IMR-90 (cell line): ENCODE measurements around the gene ADARB2. TPM values are rescaled to one million over a fixed set of nuclear protein-coding genes. Genes with fewer than 3 reads are reported as not detected.

Experiments
- ATAC-seq: fragments of 200-7000 bp; cut with Tn5 transposase; 2 replicates; pipeline ENCODE4 v1.9.1; 2020; ENCODE audit warnings: low read depth, mild to moderate bottlenecking, moderate library complexity
- BruUV-seq: library from RNA; stranded (reverse); fragments of 400-500 nt; replicated peaks from 2 replicates; lab custom pipeline; 2021; lab: Mats Ljungman, UMichigan
- CTCF ChIA-PET: fragments of 300-600 bp; formaldehyde crosslinking; extraction: SDS; loops from one replicate; lab custom pipeline; 2021; ENCODE audit warnings: antibody characterized with exemption; lab: Yijun Ruan, JAX
- POLR2A ChIA-PET: fragments of 300-600 bp; sonication (Branson Sonifier 250); formaldehyde crosslinking; loops from one replicate; lab custom pipeline; 2022; ENCODE audit warnings: antibody characterized with exemption; ENCODE audit not compliant: unreplicated experiment; lab: Charles Lee
- DNase-seq: peaks from one replicate; pipeline ENCODE4 v3.0.0; 2013
- H2AFZ ChIP-seq: replicated peaks from 2 replicates; pipeline ENCODE3; 2013; ENCODE audit warnings: low read length, mild to moderate bottlenecking; ENCODE audit not compliant: poor library complexity
- H2AK5ac ChIP-seq: 2 replicates; pipeline ENCODE4 v1.6.1; 2013; ENCODE audit warnings: low read depth, low read length, inconsistent platforms
- H2AK9ac ChIP-seq: replicated peaks from 2 replicates; pipeline ENCODE3; 2013; ENCODE audit warnings: mild to moderate bottlenecking, low read depth, low read length, moderate library complexity; ENCODE audit not compliant: poor library complexity
- H2BK120ac ChIP-seq: 2 replicates; pipeline ENCODE4 v1.6.1; 2013; ENCODE audit warnings: low read depth, low read length, inconsistent platforms
- H2BK15ac ChIP-seq: 3 replicates; pipeline ENCODE4 v1.6.1; 2013; ENCODE audit warnings: low read depth, low read length, inconsistent platforms
- H2BK20ac ChIP-seq: 2 replicates; pipeline ENCODE4 v1.6.1; 2013; ENCODE audit warnings: low read depth, mild to moderate bottlenecking, inconsistent platforms, low read length, moderate library complexity
- H2BK5ac ChIP-seq: 2 replicates; pipeline ENCODE4 v1.6.1; 2013; ENCODE audit warnings: mild to moderate bottlenecking, low read depth, low read length, inconsistent platforms; ENCODE audit not compliant: poor library complexity, severe bottlenecking
- H3K14ac ChIP-seq: replicated peaks from 2 replicates; pipeline ENCODE4 v1.6.1; 2013; ENCODE audit warnings: low read depth, low read length, inconsistent platforms
- H3K18ac ChIP-seq: 2 replicates; pipeline ENCODE4 v1.6.1; 2013; ENCODE audit warnings: low read depth, low read length, control low read depth
- H3K23ac ChIP-seq: 2 replicates; pipeline ENCODE4 v1.6.1; 2013; ENCODE audit warnings: low read depth, low read length, inconsistent platforms
- H3K27ac ChIP-seq: 2 replicates; pipeline ENCODE4 v1.5.1; 2013; ENCODE audit warnings: mild to moderate bottlenecking, control low read depth, low read length; ENCODE audit not compliant: insufficient read depth
- H3K27me3 ChIP-seq: 2 replicates; pipeline ENCODE4 v1.6.1; 2013; ENCODE audit warnings: low read length; ENCODE audit not compliant: control insufficient read depth, insufficient read depth
- H3K36me3 ChIP-seq: 2 replicates; pipeline ENCODE4 v1.6.1; 2013; ENCODE audit warnings: low read length, mixed read lengths; ENCODE audit not compliant: control insufficient read depth, insufficient read depth
- H3K4ac ChIP-seq: 2 replicates; pipeline ENCODE4 v1.6.1; 2013; ENCODE audit warnings: low read depth, low read length, inconsistent platforms
- H3K4me1 ChIP-seq: 2 replicates; pipeline ENCODE4 v1.6.1; 2013; ENCODE audit warnings: low read length, mixed read lengths; ENCODE audit not compliant: control insufficient read depth, insufficient read depth
- H3K4me2 ChIP-seq: 2 replicates; pipeline ENCODE4 v1.6.1; 2013; ENCODE audit warnings: low read depth, mild to moderate bottlenecking, control low read depth, low read length, moderate library complexity
- H3K4me3 ChIP-seq: 2 replicates; pipeline ENCODE4 v1.5.1; 2013; ENCODE audit warnings: low read depth, mild to moderate bottlenecking, control low read depth, low read length, moderate library complexity; ENCODE audit not compliant: insufficient read depth
- H3K56ac ChIP-seq: 2 replicates; pipeline ENCODE4 v1.6.1; 2013; ENCODE audit warnings: low read length, inconsistent platforms; ENCODE audit not compliant: insufficient read depth; ENCODE audit errors: extremely low read depth
- H3K79me1 ChIP-seq, 2 experiments: 2 replicates each; pipeline ENCODE4 v1.6.1; 2013; ENCODE audit warnings: low read length in 2 of 2, inconsistent platforms in 1 of 2, low read depth in 1 of 2
- H3K9ac ChIP-seq: 2 replicates; pipeline ENCODE4 v1.6.1; 2013; ENCODE audit warnings: low read depth, low read length, control low read depth
- H3K9me1 ChIP-seq: 2 replicates; pipeline ENCODE4 v1.6.1; 2013; ENCODE audit warnings: low read length, inconsistent platforms; ENCODE audit not compliant: insufficient read depth
- H3K9me3 ChIP-seq: 2 replicates; pipeline ENCODE4 v1.6.1; 2013; ENCODE audit warnings: low read length; ENCODE audit not compliant: control insufficient read depth, insufficient read depth
- H4K20me1 ChIP-seq: 2 replicates; pipeline ENCODE4 v1.6.1; 2013; ENCODE audit warnings: low read length, inconsistent platforms; ENCODE audit not compliant: insufficient read depth
- H4K5ac ChIP-seq: 2 replicates; pipeline ENCODE4 v1.6.1; 2013; ENCODE audit warnings: mild to moderate bottlenecking, low read depth, low read length, control low read depth
- H4K8ac ChIP-seq, 2 experiments: 2 replicates each; pipeline ENCODE4 v1.6.1; 2013; ENCODE audit warnings: low read depth in 2 of 2, low read length in 2 of 2, control low read depth in 1 of 2, inconsistent platforms in 1 of 2
- H4K91ac ChIP-seq: 2 replicates; pipeline ENCODE4 v1.6.1; 2013; ENCODE audit warnings: low read depth, low read length, inconsistent platforms; ENCODE audit not compliant: insufficient read depth
- BHLHE40 ChIP-seq: fragments of 150-350 bp; IDR thresholded peaks from 2 replicates; pipeline ENCODE4 v1.6.1; 2016; ENCODE audit warnings: mild to moderate bottlenecking, low read depth, low read length
- NFE2L2 ChIP-seq: fragments of 150-350 bp; IDR thresholded peaks from 2 replicates; pipeline ENCODE4 v1.6.1; 2016; ENCODE audit warnings: low read depth, mild to moderate bottlenecking, low read length
- POLR2A ChIP-seq: IDR thresholded peaks from 2 replicates; pipeline ENCODE4 v1.6.1; 2012; ENCODE audit warnings: mild to moderate bottlenecking, low read depth, low read length
- RAD21 ChIP-seq: IDR thresholded peaks from 2 replicates; pipeline ENCODE4 v1.6.1; 2012; ENCODE audit warnings: low read length, improper control_type of control experiment
- RCOR1 ChIP-seq: IDR thresholded peaks from 2 replicates; pipeline ENCODE4 v1.6.1; 2012; ENCODE audit warnings: mild to moderate bottlenecking, low read length, improper control_type of control experiment; ENCODE audit not compliant: insufficient replicate concordance
- RFX5 ChIP-seq: IDR thresholded peaks from 2 replicates; pipeline ENCODE4 v1.8.0; 2012; ENCODE audit warnings: low read depth, mild to moderate bottlenecking, low read length, moderate library complexity
- WGBS, 2 experiments: methylation state at CpG; one replicate each; pipeline versions ENCODE4 v1.1.5 to v1.1.7; 2013; ENCODE audit warnings: missing lambda C conversion rate in 2 of 2; ENCODE audit not compliant: insufficient read length in 1 of 2; ENCODE audit errors: extremely low coverage in 2 of 2; 5-methylcytosine and 5-hydroxymethylcytosine counted together
- dilution Hi-C: fragments of 300-500 bp; cut with HindIII; formaldehyde crosslinking; loops from one replicate; pipeline ENCODE4 v1.14.3; 2018; ENCODE audit warnings: low sequenced_read_pairs; ENCODE audit not compliant: unreplicated experiment
- in situ Hi-C: fragments of 300-500 bp; cut with MboI; formaldehyde crosslinking; loops from 3 replicates; pipeline ENCODE4 v1.14.3; 2019; ENCODE audit warnings: low sequenced_read_pairs, inconsistent platforms, mixed read lengths
- intact Hi-C: fragments of 100-400 bp; cut with micrococcal nuclease; formaldehyde crosslinking; loops from 2 replicates; pipeline ENCODE4 v1.10.0; 2022
- polyA plus RNA-seq, 3 experiments: library from polyadenylated mRNA; depleted of rRNA; stranded (reverse); fragments of >200 nt; gene quantifications; 2 replicates each; pipeline ENCODE4 v1.2.3, GENCODE V29; 2012; ENCODE audit warnings: low replicate concordance in 1 of 3
- total RNA-seq: library from RNA; depleted of rRNA; stranded (reverse); fragments of >200 nt; gene quantifications from 2 replicates; pipeline ENCODE4 v1.2.3, GENCODE V29; 2012

The ADARB2 gene
- total and polyA plus RNA-seq, 2 of the 4 experiments (the other 2 are of a cell fraction) = not detected

DNA sequence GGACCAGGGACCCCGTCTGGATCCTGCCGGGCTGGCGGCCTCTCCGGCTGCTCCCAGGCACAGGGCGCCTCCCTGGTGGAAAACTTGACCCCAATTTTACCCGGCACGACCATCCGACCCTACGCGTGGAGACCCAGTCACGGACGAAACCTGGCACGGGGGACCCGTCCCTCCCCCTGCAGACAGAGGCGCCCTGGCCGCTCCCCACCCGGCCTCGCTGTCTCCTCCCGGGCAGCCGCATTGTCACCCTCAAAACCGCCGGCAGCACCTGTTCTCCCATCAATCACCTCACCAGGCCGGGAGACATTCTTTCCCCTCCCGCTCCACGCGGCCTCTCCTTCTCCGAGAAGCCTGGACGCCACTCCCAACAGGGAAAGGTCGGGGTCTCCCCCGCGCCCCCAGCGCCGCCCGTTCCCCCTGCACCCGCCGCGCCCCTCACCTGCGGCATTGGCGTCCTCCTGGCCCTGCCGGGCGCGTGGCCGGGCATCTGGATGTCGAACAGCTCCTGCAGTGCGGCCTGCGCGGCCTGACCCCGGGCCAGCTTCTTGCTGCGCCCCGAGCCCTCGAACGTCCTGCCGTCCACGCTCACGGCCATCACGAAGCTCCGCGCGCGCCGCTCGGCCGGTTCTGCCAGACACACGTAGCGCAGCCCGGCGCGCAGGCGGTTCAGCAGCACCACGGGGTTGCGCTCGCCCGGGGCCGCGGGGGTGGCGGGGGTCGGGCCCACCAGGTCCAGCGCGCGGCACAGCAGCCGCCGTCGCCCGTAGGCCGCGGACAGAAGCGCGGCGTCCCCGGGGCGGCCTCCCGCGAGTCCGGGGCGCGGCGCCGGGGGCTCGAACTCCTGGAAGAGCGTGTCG, 374.5 kb downstream of the ADARB2 start:
- Histone ChIP-seq H4K91ac (no peak overlapping the region), H3K4me2 (no peak overlapping the region), H3K27me3 (no peaks in the 10 kb centered on the region), H4K5ac (no peak overlapping the region), H3K79me1 (no peaks in the 10 kb centered on the region), H4K20me1 (no peaks in the 10 kb centered on the region), H2AFZ (no peak overlapping the region), H3K23ac (no peak overlapping the region), H3K27ac (no peak overlapping the region), H2BK20ac (no peak overlapping the region), H2BK120ac (no peak overlapping the region), H3K4me3 (no peak overlapping the region), H3K14ac (no peak overlapping the region), H3K18ac (no peak overlapping the region), H3K36me3 (no peaks in the 10 kb centered on the region), H4K8ac (no peak overlapping the region), H3K4ac (no peak overlapping the region), H3K56ac (no peak overlapping the region), H3K9me1 (no peaks in the 10 kb centered on the region), H2BK15ac (no peak overlapping the region), H3K9me3 (peaks cover 48% of the 10 kb centered on the region), H3K9ac (no peak overlapping the region), H2AK5ac (no peak overlapping the region), H3K4me1 (no peaks in the 10 kb centered on the region), H2AK9ac (no peak overlapping the region), H2BK5ac (no peak overlapping the region)
- 67% methylated on average over 57 of the region's 101 CpGs; no CpG with 5 or more reads in 1 of the 2 experiments for WGBS, 2 experiments
- ChIA-PET CTCF (no interaction called here), POLR2A (no interaction called here)
- intact Hi-C loops = no loop called here
- no peak for ATAC-seq
- TF ChIP-seq NFE2L2 = no peak
- no peak for TF ChIP-seq RAD21
- TF ChIP-seq BHLHE40 = no peak
- no peak for TF ChIP-seq POLR2A
- TF ChIP-seq RCOR1 = no peak
- no peak for TF ChIP-seq RFX5
- DNase-seq = no peak
- dilution Hi-C loops = no loop called here
- in situ Hi-C loops = no loop called here
- BruUV-seq = no TSS peak
